HG03442 (cell line): Measurements from ENCODE around the gene WDR33.
"Not testable (repeated sequence)": the region's sequence is repeated elsewhere in the genome, so short reads cannot be mapped to it uniquely, and the experiment has no call there.

Source experiments
- ATAC-seq: cut with Tn5 transposase; IDR thresholded peaks from one replicate; pipeline ENCODE4 v1.9.1; 2021; ENCODE audit warnings: mild to moderate bottlenecking, moderate library complexity; ENCODE audit not compliant: unreplicated experiment

Gene WDR33

GRCh38 chr2:127811397-127812321 is 688 bp upstream of the WDR33 start:
- ATAC-seq = peak; percentile 35

- ATAC-seq = no peak
These were observed 784 bp downstream of the WDR33 start for GRCh38 chr2:127810156-127810618.

GRCh38 chr2:127807678-127808353 is 3.2 kb downstream of the WDR33 start:
- no peak for ATAC-seq

- not testable (repeated sequence) for ATAC-seq
These were observed 4.1 kb downstream of the WDR33 start for GRCh38 chr2:127806860-127807259.

DNA sequence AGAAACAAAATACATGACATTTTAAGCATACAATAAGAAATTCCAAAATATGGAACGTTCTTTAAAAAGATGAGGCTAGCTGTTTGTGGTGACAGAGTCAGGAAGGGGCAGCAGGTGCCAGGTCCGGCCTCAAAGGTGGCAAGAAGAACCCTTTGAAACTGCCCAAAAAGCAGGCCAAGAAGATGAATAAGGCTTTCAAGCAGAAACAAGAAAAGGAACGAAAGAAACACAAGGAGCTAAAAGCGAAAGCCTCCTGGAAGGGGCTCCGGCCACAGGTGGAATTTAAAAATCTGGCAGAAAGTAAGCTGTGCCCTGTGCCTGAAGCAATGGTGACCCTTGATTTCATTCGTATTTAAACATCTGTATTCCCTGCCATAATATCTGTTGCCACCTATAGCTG is 5.5 kb downstream of the WDR33 start:
- ATAC-seq = no peak

- ATAC-seq = no peak
These were observed 11.0 kb downstream of the WDR33 start for GRCh38 chr2:127799926-127800325.

DNA sequence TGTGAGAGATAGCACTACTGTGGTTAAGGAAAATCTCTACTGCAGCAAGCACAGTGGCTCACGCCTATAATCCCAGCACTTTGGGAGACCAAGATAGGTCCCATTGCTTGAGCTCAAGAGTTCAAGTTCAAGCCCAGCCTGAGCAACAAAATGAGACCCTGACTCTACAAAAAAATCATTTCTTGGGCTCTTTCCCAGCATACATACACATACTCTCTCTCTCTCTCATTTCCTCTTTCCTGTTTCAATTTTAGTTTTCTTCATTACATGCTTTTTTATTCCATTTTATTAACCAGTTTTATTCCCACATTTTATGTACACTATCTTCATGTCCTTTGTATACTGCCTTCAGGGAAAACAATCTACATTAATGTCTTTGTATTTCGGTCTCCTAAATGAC is 14.6 kb downstream of the WDR33 start:
- ATAC-seq = no peak

- ATAC-seq = not testable (repeated sequence)
These were observed 16.1 kb downstream of the WDR33 start for GRCh38 chr2:127794901-127795300.

- ATAC-seq = no peak
These were observed 18.2 kb downstream of the WDR33 start for GRCh38 chr2:127792805-127793204.

DNA sequence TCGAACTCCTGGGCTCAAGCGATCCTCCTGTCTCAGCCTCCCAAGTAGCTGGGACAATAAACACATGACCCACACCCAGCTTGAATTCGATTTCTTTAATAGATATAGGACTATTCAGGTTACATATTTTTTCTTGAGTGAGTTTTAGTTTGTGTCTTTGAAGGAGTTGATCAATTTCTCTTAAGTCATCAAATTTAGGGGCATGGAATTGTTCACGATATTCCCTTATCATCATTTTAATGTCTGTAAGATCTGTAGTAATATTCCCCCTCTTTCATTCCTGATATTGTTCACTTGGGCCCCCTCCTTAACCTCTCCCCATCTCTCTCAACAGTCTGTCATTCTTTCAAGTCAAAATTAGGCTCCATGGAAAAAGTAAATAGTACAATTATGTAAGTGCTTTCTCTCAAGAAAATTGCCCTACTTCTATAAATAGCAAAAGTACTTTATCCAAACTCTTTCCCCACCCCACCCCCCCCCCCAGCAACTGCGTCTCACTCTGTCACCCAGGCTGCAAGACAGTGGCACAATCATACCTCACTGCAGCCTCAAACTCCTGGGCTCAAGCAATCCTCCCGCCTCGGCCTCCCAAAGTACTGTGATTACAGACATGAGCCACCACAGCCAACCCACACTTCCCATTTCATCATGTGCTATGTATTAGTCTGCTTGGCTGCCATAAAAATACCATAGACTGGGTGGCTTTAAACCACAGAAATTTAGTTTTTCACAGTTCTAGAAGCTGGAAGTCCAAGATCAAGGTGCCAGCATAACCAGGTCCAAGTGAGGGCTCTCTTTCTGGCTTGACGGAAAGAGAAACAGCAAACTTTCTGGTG is 20.1 kb downstream of the WDR33 start:
- no peak for ATAC-seq

GRCh38 chr2:127786048-127786809 is 24.7 kb downstream of the WDR33 start:
- ATAC-seq = no peak

GRCh38 chr2:127784965-127785518 is 25.9 kb downstream of the WDR33 start:
- no peak for ATAC-seq

- ATAC-seq = no peak
These were observed 27.9 kb downstream of the WDR33 start for GRCh38 chr2:127783101-127783500.

DNA sequence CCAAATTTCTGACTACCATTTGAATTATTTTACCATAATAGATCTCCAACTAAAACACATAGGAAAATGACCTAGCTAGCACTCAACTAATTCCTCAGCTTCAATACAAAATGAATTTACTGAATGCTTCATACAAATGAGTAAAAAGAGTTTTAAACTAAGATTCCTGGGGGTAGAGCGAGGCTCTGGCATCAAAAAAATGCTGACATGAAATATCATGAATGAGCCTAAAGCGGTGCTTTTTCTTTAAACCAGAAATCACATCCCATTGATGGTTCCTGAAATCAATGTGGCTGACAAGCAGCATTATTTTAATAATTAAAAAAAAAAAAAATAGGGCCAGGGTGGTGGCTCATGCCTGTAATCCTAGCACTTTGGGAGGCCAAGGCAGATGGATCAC is 32.1 kb downstream of the WDR33 start:
- ATAC-seq = no peak

- ATAC-seq = no peak
These were observed 32.5 kb downstream of the WDR33 start for GRCh38 chr2:127778447-127778846.

DNA sequence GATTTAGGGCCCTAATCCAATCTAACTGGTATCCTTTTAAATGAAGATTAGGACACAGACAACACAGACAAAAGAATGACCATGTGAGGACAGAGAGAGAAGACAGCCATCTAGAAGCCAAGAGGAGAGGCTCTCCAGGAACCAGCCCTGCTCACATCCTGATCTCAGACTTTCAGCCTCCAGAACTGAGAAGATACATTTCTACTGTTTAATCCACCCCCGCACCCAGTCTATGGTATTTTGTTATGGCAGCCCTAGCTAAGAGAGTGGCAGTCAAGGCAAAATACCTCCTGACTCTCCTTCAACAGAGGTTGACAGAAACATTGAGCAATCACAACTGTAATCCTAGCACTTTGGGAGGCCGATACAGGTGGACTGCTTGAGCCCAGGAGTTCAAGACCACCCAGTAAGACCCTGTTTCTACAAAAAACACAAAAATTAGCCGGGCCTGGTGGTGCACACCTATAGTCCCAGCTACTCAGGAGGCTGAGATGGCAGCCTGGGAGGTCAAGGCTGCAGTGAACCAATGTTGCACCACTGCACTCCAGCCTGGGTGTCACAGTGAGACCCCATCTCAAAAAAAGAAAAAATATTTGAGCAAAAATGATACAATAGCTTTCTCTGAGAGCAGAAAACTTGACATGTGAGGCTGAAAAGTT is 34.7 kb downstream of the WDR33 start:
- no peak for ATAC-seq

DNA sequence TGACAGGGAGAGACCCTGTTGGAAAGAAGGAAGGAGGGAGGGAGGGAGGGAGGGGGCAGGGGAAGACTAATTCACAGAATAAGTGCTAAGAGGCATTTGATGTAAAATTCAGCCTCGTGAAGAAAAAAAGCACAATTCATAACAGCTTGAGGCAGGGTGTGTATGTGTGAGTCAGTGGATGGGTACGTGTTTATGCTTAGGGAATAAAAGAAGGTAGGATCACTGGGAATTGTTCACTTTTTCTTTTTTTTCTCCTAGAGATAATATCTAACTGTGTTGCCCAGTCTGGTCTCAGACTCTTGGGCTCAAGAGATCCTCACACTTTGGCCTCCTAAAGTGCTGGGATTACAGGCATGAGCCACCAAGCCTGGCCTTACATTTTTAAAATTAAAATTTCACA is 39.2 kb downstream of the WDR33 start:
- ATAC-seq = no peak

DNA sequence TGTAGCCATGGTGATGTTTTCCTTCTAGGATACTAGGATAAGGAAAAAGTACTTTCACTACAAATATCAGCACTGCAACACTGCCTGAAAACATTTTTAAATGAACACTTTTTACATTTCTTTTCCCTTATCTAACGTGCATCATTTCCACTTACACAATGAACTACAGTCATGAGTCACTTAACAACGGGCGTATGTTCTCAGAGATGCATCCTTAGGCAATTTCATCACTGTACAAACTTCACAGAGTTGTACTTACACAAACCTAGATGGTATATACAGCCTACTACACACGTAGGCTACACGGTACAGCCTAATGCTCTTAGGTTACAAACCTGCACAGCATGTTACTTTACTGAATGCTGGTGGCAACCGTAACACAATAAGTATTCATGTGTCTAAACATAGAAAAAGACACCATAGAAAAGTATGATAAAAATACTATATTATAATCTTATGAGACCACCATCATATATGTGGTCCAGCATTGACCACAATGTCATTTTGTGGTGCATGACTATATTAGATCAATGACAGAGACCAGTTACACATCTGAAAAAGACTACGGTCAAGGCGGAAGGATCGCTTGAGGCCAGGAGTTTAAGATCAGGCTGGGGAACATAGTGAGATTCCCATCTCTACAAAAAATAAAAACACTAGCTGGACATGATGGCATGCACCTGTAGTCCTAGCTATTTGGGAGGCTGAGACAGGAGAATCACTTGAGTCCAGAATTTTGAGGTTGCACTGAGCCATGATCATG is 39.8 kb downstream of the WDR33 start:
- ATAC-seq = no peak

GRCh38 chr2:127770534-127770933 is 40.4 kb downstream of the WDR33 start:
- ATAC-seq = not testable (repeated sequence)
